AG09319 (cell line): Measurements from ENCODE around the gene PPIL1.

ENCODE experiments used
- DNase-seq: peaks from one replicate; pipeline ENCODE4 v3.0.0-alpha.2; 2010; ENCODE audit warnings: low read depth; ENCODE audit errors: extremely low read depth
- CTCF ChIP-seq: IDR thresholded peaks from 2 replicates; pipeline ENCODE4 v1.5.1; 2011; ENCODE audit warnings: low read depth, mild to moderate bottlenecking, inconsistent platforms, low read length, moderate library complexity

PPIL1 gene

DNA sequence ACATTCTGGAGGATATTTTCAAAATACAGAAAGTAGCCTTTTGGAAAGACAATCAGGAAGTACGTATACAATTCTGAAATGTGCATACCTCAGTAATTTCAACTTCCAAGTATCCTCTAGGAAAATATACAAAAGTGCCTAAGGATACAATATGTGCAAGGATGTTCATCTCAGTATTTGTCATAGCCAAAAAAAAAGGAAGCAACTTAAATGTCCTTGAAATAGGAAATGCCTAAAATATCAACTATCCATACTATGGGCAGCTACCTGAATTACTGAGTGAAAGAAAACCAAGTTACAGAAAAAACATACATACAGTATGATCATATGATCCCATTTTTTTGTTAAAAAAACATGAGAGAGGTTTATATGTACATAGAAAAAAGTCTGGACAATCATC lies 1.5 kb downstream of the PPIL1 start:
- DNase-seq: no peak
- no peak for TF ChIP-seq CTCF

DNA sequence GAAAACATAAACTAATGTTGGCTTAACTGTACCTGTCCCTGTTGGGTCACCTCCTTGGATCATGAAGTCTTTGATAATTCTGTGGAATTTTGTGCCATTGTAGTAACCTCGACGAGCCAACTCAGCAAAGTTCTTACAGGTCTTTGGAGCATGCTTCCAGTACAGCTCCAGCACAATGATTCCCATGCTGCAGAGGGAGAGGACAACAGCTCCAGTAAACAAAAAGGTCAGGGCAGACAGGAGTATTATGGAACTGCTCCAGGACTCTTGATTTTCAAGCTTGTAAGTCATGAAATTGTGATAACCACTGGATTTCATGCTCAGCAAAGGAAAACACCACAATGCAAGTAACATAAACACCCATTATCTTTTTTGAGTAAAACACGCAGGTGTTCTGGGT lies 2.9 kb downstream of the PPIL1 start:
- no peak for TF ChIP-seq CTCF
- no peak for DNase-seq

- no peak for DNase-seq
- no peak for TF ChIP-seq CTCF
Measured at GRCh38 chr6:36867471-36868224, 7.0 kb downstream of the PPIL1 start.

GRCh38 chr6:36865835-36866234 lies 8.8 kb downstream of the PPIL1 start:
- no peak for TF ChIP-seq CTCF
- no peak for DNase-seq

- no peak for TF ChIP-seq CTCF
- no peak for DNase-seq
Measured at GRCh38 chr6:36863670-36864540, 10.7 kb downstream of the PPIL1 start.

DNA sequence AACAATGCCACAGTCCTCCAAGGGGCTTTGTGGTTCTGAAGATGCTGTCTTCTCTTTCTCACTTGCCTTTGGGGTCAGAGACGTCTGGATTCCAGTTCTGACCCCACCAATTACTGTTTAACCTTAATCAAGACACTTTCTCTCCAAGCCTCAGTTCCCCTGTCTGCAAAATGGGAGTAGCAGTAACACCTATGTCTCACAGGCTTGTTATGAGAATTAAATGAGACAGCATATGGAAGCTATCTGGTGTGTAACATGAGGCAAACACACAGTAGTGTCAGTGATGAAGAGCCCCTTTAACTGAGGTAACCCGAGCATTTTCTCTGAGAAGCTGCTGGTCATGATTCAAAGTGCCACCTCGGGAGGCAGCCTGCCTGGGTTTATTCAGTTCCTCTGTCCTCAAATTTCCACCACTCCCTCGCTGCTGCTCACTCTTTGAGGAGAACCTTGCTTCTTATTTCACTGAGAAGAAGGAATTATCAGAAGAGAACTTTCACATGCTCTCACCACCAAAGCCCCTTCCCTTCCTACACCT lies 11.7 kb downstream of the PPIL1 start:
- no peak for TF ChIP-seq CTCF

GRCh38 chr6:36862164-36862847 lies 12.3 kb downstream of the PPIL1 start:
- DNase-seq: no peak
- TF ChIP-seq CTCF: no peak

More for the DNA sequence above, 11.7 kb downstream of the PPIL1 start:
- no peak for DNase-seq
